Natural killer cell treated with Interleukin-12 subunit alpha and Interleukin-12 subunit beta and Interleukin-15 and Interleukin-18, amount 100 ng/mL, for 72 hours (primary cell): ENCODE data around the gene PM20D1. TPM values are rescaled to one million over a fixed set of nuclear protein-coding genes. Genes with fewer than 3 reads are reported as not detected.
"Not testable (repeated sequence)": the region's sequence is repeated elsewhere in the genome, so short reads cannot be mapped to it uniquely, and the experiment has no call there.

ENCODE experiments used
- ATAC-seq, 2 donors: fragments of 150-1000 bp; cut with Tn5 transposase in 1 of 2; sonication (Bioruptor Pico), chemical (Tn5 transposase) in 1 of 2; 2 replicates each; pipeline ENCODE4 v1.10.0; 2021
- DNase-seq: peaks from one replicate; pipeline ENCODE4 v3.0.0; 2022; ENCODE audit warnings: low spot score
- H3K27ac Mint-ChIP-seq, 2 donors: 1 replicate in 1 of 2; 2 replicates in 1 of 2; pipeline ENCODE4 v1.8.0; 2022; ENCODE audit warnings: mixed read lengths in 2 of 2, mild to moderate bottlenecking in 1 of 2, moderate library complexity in 1 of 2
- H3K27me3 Mint-ChIP-seq, 2 donors: 1 replicate in 1 of 2; 2 replicates in 1 of 2; pipeline ENCODE4 v1.8.0; 2022; ENCODE audit warnings: mixed read lengths in 2 of 2
- H3K36me3 Mint-ChIP-seq: one replicate; pipeline ENCODE4 v1.8.0; 2022; ENCODE audit warnings: mixed read lengths
- H3K4me1 Mint-ChIP-seq, 2 donors: 1 replicate in 1 of 2; 2 replicates in 1 of 2; pipeline ENCODE4 v1.8.0; 2022; ENCODE audit warnings: low read depth in 2 of 2, mixed read lengths in 2 of 2, mild to moderate bottlenecking in 1 of 2
- H3K4me3 Mint-ChIP-seq: one replicate; pipeline ENCODE4 v1.8.0; 2022; ENCODE audit warnings: mixed read lengths
- H3K9me3 Mint-ChIP-seq: 2 replicates; pipeline ENCODE4 v1.8.0; 2022; ENCODE audit warnings: mixed read lengths
- total RNA-seq, 2 donors: library from RNA; stranded (reverse); gene quantifications; one replicate each; pipeline ENCODE4 v1.2.3, GENCODE V29; 2022

PM20D1 gene
- total RNA-seq, 2 donors from 2014 or later, result 0.75 TPM; not detected in 1

DNA sequence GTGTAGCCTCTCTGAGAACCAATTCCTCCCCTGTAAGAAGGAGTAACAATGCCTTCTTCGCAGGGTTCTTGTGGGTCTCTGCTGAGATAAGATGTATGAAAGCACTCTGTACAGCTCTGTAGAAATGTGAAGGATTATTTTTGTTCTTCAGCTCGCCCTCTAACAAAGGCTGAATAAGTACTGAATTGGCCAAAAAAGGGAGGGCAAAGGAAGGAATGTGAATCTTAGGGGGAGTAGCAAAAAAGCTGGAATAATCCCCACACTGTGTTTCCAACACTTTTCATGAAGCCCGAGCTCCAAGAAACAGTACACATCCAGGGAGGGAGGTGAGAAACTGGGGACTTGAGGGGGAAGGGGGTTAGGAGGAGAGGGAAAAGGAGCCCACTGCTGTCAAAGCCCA lies 22.9 kb downstream of the PM20D1 start:
- ATAC-seq, result no peak
- Mint-ChIP-seq H3K4me3 (no peak overlapping the region), H3K4me1 (peaks cover 19 to 29% of the 10 kb centered on the region in 2 donors), H3K9me3 (peaks cover 3% of the 10 kb centered on the region), H3K27ac (no peak overlapping the region), H3K36me3 (peaks cover 7% of the 10 kb centered on the region), H3K27me3 (peaks cover 0 to 5% of the 10 kb centered on the region in 2 donors)
- no peak for DNase-seq

DNA sequence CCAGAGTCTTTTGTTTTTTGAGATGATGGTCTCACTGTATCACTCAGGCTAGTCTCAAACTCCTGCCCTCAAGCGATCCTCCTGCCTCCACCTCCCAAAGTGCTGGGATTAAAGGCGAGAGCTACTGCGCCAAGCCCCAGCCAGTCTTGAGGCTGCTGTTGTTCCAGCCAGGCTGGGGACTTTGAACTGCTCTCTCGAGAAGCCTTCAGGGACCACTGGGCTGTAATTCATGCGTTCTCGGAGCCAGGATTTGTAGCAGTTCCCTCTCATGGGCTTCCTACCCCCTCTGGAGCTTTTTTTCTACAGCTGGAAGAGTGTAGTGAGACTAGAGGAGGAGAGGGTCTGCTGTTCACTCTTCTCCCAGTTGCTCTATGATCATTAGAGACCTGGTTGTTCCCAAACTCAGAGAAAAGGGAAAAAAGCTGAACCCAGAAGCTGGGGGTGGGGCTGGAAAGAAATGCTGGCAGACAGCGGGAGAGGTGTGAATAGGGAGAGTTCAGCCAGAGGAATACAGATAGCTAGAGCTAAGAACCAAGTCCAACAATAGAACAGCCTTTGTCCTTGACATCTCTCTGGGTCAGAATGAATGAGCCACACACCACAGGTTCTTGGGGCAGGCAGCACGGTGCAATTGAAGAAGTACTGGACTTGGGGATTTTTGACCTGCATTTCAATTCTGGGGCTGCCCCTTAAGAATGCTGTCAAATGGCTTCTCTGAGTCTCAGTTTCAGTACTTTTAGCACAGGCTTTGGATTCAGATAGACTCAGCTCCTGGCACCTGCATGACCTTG lies 23.7 kb downstream of the PM20D1 start:
- Mint-ChIP-seq H3K4me1 (peaks cover 19 to 29% of the 10 kb centered on the region in 2 donors), H3K9me3 (peaks cover 3% of the 10 kb centered on the region), H3K27me3 (peaks cover 0 to 5% of the 10 kb centered on the region in 2 donors), H3K4me3 (no peak overlapping the region), H3K27ac (no peak overlapping the region), H3K36me3 (peaks cover 7% of the 10 kb centered on the region)
- ATAC-seq (no peak), DNase-seq (no peak)

GRCh38 chr1:205824180-205824579 lies 25.8 kb downstream of the PM20D1 start:
- Mint-ChIP-seq H3K36me3 (peaks cover 7% of the 10 kb centered on the region), H3K4me1 (peaks cover 19 to 29% of the 10 kb centered on the region in 2 donors), H3K27ac (no peak overlapping the region), H3K4me3 (peak overlapping the region; percentile 52), H3K27me3 (peaks cover 0 to 5% of the 10 kb centered on the region in 2 donors), H3K9me3 (peaks cover 3% of the 10 kb centered on the region)
- DNase-seq (no peak), ATAC-seq (peak in 1 of 2 donors; percentile 70)

DNA sequence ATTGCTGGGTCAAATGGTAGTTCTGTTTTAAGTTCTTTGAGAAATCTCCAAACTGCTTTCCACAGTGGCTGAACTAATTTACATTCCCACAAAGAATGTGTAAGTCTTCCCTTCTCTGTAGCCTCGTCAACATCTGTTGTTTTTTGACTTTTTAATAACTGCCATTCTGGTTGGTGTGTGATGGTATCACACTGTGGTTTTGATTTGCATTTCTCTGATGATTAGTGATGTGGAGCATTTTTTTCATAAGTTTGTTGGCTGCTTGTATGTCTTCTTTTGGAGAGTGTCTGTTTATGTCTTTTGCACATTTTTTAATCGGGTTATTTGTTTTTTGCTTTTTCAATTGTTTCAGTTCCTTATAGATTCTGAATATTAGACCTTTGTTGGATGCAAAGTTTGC lies 26.7 kb downstream of the PM20D1 start:
- Mint-ChIP-seq H3K4me3 (peak overlapping the region; percentile 52), H3K4me1 (peaks cover 19 to 29% of the 10 kb centered on the region in 2 donors), H3K27ac (peak overlapping the region in 1 of 2 donors; percentile 11)
- peak in 1 of 2 donors; percentile 41 for ATAC-seq
- H3K9me3 Mint-ChIP-seq, H3K27me3 Mint-ChIP-seq, H3K36me3 Mint-ChIP-seq, DNase-seq: not testable (repeated sequence)

DNA sequence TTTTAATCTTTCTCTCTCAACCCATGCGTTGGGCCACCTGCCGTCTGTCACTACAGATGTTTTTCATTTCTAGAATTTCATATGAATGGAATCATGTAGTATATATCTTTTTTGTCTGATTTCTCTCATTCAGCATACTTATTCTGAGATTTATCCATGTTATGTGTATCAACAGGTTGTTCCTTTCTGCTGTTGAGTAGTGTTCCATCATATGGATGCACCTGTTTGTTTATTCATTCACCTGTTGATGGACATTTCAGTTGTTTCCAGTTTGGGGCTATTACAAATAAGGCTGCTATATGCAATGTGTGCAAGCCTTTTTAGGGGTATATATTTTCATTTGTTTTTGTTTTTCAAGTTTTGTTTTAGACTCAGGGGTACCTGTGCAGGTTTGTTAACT lies 27.5 kb downstream of the PM20D1 start:
- H3K4me1 Mint-ChIP-seq, result peaks cover 19 to 26% of the 10 kb centered on the region in 2 donors
- H3K27ac Mint-ChIP-seq, result peak overlapping the region in 1 of 2 donors; percentile 21
- H3K4me3 Mint-ChIP-seq, result no peak overlapping the region
- ATAC-seq, result no peak
- DNase-seq, result no peak
- peaks cover 7% of the 10 kb centered on the region for H3K36me3 Mint-ChIP-seq
- H3K9me3 Mint-ChIP-seq, result peaks cover 3% of the 10 kb centered on the region
- H3K27me3 Mint-ChIP-seq, result peaks cover 0 to 5% of the 10 kb centered on the region in 2 donors

GRCh38 chr1:205817988-205818387 lies 31.9 kb downstream of the PM20D1 start:
- H3K27ac Mint-ChIP-seq, result no peak overlapping the region
- H3K4me3 Mint-ChIP-seq, result no peak overlapping the region
- no peaks in the 10 kb centered on the region for H3K27me3 Mint-ChIP-seq
- DNase-seq, result no peak
- ATAC-seq, result no peak
- peaks cover 17 to 18% of the 10 kb centered on the region in 2 donors for H3K4me1 Mint-ChIP-seq
- H3K9me3 Mint-ChIP-seq, result no peaks in the 10 kb centered on the region
- peaks cover under 1% of the 10 kb centered on the region for H3K36me3 Mint-ChIP-seq

- Mint-ChIP-seq H3K36me3 (no peaks in the 10 kb centered on the region), H3K4me3 (no peak overlapping the region), H3K9me3 (no peaks in the 10 kb centered on the region), H3K27ac (no peak overlapping the region), H3K27me3 (no peaks in the 10 kb centered on the region), H3K4me1 (peaks cover 14% of the 10 kb centered on the region in 2 donors)
- ATAC-seq (no peak), DNase-seq (peak; percentile 45)
Observed at GRCh38 chr1:205817364-205817763, 32.6 kb downstream of the PM20D1 start.

DNA sequence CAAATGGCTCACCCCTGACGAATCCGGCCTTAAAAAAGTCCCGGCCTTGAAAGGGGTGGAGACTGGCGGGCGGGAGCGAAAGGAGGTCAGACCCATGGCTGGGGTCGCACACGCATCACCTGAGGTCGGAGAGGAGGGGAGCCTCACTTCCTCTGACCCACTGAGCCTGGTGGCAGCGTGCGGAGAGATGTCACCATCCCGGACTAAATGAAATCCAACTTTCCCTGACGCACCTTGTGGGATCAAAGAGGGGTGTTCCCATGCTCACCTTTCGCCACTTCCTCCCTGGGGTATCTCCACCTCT lies 36.2 kb downstream of the PM20D1 start:
- peak overlapping the region; percentile 99 for H3K4me3 Mint-ChIP-seq
- H3K27ac Mint-ChIP-seq, result peak overlapping the region; percentile 82 to 87
- ATAC-seq (no peak), DNase-seq (no peak)
- H3K27me3 Mint-ChIP-seq, result no peaks in the 10 kb centered on the region
- H3K36me3 Mint-ChIP-seq, result no peaks in the 10 kb centered on the region
- H3K4me1 Mint-ChIP-seq, result peaks cover 43 to 45% of the 10 kb centered on the region in 2 donors
- no peaks in the 10 kb centered on the region for H3K9me3 Mint-ChIP-seq

- peaks cover 49 to 50% of the 10 kb centered on the region in 2 donors for H3K4me1 Mint-ChIP-seq
Observed at GRCh38 chr1:205812878-205813754, 36.8 kb downstream of the PM20D1 start, which contains the start of gene SLC41A1. Gene SLC41A1 (minus strand): TSS chr1:205813198. CDS start chr1:205810441, 2,757 bp downstream.

DNA sequence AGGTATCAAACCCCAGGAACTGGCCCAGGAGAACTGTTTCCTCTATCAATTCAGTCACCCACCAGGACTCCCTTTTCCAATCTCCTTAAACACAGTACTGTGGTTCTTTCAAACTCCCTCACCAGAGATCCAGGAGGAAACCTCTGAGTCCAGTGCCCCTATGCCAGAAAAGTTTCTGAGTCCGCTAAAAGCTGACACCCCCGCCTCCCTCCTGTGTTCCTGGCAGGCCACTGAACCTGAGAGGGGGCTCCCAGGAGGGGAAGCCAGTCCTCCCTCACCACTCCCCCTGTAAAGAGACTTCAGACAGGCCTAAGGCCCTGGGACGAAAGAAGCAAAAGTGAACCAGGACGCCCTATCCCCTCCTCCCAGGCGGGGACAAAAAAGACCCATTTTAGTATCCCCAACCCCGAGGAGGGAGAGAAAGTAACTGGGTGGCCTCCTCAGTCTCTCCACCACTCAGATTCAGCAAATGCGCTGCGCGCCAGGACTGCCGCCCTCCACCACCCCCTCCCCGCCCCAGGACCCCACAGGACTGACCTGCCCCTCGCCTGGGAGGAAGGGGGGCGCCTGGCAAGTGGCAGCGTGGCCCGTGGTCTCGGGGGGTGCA lies 37.6 kb downstream of the PM20D1 start:
- peak; percentile 20 to 37 for ATAC-seq
- Mint-ChIP-seq H3K27ac (peak overlapping the region; percentile 82 to 87), H3K4me3 (peak overlapping the region; percentile 99)

More at GRCh38 chr1:205812878-205813754, 36.8 kb downstream of the PM20D1 start, which contains the start of gene SLC41A1:
- Mint-ChIP-seq H3K9me3 (no peaks in the 10 kb centered on the region), H3K4me3 (peak within 1 kb of the TSS; percentile 99), H3K27ac (peak within 1 kb of the TSS; percentile 82 to 87), H3K27me3 (no peaks in the 10 kb centered on the region), H3K36me3 (peaks cover 3% of the 10 kb centered on the region)
- ATAC-seq (peak; percentile 96 to 98), DNase-seq (peak; percentile 93)

GRCh38 chr1:205811660-205812059 lies 38.3 kb downstream of the PM20D1 start:
- H3K27ac Mint-ChIP-seq, result peak overlapping the region; percentile 82 to 87
- H3K4me1 Mint-ChIP-seq, result peaks cover 56 to 58% of the 10 kb centered on the region in 2 donors
- H3K4me3 Mint-ChIP-seq, result peak overlapping the region; percentile 99
- H3K27me3 Mint-ChIP-seq, result no peaks in the 10 kb centered on the region
- DNase-seq (peak; percentile 10), ATAC-seq (no peak)
- no peaks in the 10 kb centered on the region for H3K9me3 Mint-ChIP-seq
- H3K36me3 Mint-ChIP-seq, result peaks cover 4% of the 10 kb centered on the region

More for the DNA sequence above, 37.6 kb downstream of the PM20D1 start:
- Mint-ChIP-seq H3K4me1 (peaks cover 50 to 53% of the 10 kb centered on the region in 2 donors), H3K9me3 (no peaks in the 10 kb centered on the region), H3K36me3 (peaks cover 4% of the 10 kb centered on the region), H3K27me3 (no peaks in the 10 kb centered on the region)
- peak; percentile 61 for DNase-seq

DNA sequence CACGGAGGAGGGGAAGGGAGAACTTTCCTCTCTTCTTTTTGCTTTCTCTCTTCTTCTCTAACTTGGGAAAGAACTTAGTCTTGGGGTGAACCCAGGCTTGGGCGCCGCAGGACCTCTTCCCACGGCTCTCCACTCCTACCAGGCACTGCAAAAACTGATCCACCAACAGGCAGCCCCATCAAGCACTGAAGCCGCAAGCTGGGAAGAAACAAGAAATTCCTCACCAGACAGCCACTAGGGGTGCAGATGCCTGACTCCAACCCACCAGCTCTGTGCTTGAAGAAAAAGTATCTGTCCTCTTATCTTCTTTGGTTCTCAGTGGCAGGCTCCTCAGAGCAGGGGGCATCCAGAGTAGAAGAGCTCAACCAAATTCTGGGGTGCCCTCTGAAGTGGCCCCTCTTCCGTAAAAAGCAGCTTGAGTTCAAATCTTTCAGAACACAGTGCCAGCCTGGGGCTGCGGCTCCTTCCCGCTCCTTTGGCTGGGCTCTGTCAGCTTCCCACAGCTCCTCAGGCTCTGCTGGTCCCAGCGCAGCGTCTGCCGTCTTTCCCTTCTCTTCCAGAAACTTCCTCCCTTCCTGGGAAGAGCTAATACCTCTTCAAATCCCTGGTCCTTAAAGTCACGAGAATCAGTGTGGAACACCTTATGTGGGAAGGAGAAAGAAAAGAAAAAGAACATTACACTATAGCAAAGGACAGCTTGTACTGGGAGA lies 39.3 kb downstream of the PM20D1 start:
- DNase-seq, result peak; percentile 55

GRCh38 chr1:205809942-205810345 lies 40.0 kb downstream of the PM20D1 start:
- peak; percentile 51 for DNase-seq
- no peak overlapping the region for H3K27ac Mint-ChIP-seq
- no peaks in the 10 kb centered on the region for H3K9me3 Mint-ChIP-seq
- H3K27me3 Mint-ChIP-seq, result no peaks in the 10 kb centered on the region
- ATAC-seq, result no peak
- H3K4me3 Mint-ChIP-seq, result no peak overlapping the region
- H3K4me1 Mint-ChIP-seq, result peaks cover 71 to 74% of the 10 kb centered on the region in 2 donors
- H3K36me3 Mint-ChIP-seq, result peaks cover 4% of the 10 kb centered on the region

More for the DNA sequence above, 39.3 kb downstream of the PM20D1 start:
- Mint-ChIP-seq H3K36me3 (peaks cover 4% of the 10 kb centered on the region), H3K4me1 (peaks cover 66 to 68% of the 10 kb centered on the region in 2 donors), H3K27me3 (no peaks in the 10 kb centered on the region), H3K27ac (peak overlapping the region; percentile 82 to 87), H3K4me3 (peak overlapping the region; percentile 99), H3K9me3 (no peaks in the 10 kb centered on the region)
- ATAC-seq, result no peak
